Spleen (tissue), 11 donors: ENCODE measurements around the gene RP9. TPM values are rescaled to one million over a fixed set of nuclear protein-coding genes. Genes with fewer than 3 reads are reported as not detected.
A peak's percentile ranks its signal among the peaks of the same experiment; 100 is the strongest.

Experiments used
- DNase-seq: peaks from one replicate; pipeline ENCODE4 v3.0.0-alpha.2; 2020
- H3K27ac ChIP-seq, 8 donors: fragments of 200-600 bp; sonication (generic) in 7 of 8; 1 replicate in 4 of 8; 2 replicates in 4 of 8; pipeline versions ENCODE4 v1.5.0 to v1.8.0; 2016 to 2021; ENCODE audit warnings: inconsistent platforms in 4 of 8, mild to moderate bottlenecking in 4 of 8, moderate library complexity in 1 of 8
- H3K27me3 ChIP-seq, 7 donors: fragments of 200-600 bp; sonication (generic) in 6 of 7; replicated peaks in 1 of 7; 1 replicate in 4 of 7; 2 replicates in 3 of 7; pipeline versions ENCODE4 v1.5.0 to v1.8.0; 2016 to 2021; ENCODE audit warnings: inconsistent platforms in 3 of 7, mild to moderate bottlenecking in 1 of 7
- H3K36me3 ChIP-seq, 6 donors: fragments of 200-600 bp; sonication (generic) in 5 of 6; 1 replicate in 4 of 6; 2 replicates in 2 of 6; pipeline versions ENCODE4 v1.5.0 to v1.8.0; 2016 to 2021; ENCODE audit warnings: inconsistent platforms in 2 of 6
- H3K4me1 ChIP-seq, 6 donors: fragments of 200-600 bp; sonication (generic) in 5 of 6; 1 replicate in 3 of 6; 2 replicates in 3 of 6; pipeline versions ENCODE4 v1.5.0 to v1.8.0; 2016 to 2021; ENCODE audit warnings: inconsistent platforms in 3 of 6
- H3K4me3 ChIP-seq, 8 donors: fragments of 200-600 bp; sonication (generic) in 7 of 8; 1 replicate in 4 of 8; 2 replicates in 4 of 8; pipeline versions ENCODE4 v1.5.0 to v1.8.0; 2016 to 2021; ENCODE audit warnings: inconsistent platforms in 4 of 8, mild to moderate bottlenecking in 4 of 8, moderate library complexity in 2 of 8
- H3K9me3 ChIP-seq, 8 donors: fragments of 200-600 bp; sonication (generic) in 7 of 8; 1 replicate in 4 of 8; 2 replicates in 4 of 8; pipeline versions ENCODE4 v1.5.0 to v1.8.0; 2016 to 2021; ENCODE audit warnings: inconsistent platforms in 4 of 8
- POLR2A ChIP-seq, 3 donors: fragments of 450-650 bp; IDR thresholded peaks; one replicate each; pipeline ENCODE4 v1.5.1; 2017; ENCODE audit warnings: antibody characterized with exemption in 3 of 3, mild to moderate bottlenecking in 1 of 3
- POLR2AphosphoS5 ChIP-seq, 3 donors: sonication (generic); formaldehyde crosslinking; IDR thresholded peaks; one replicate each; pipeline ENCODE4 v1.5.1; 2017; ENCODE audit warnings: antibody characterized with exemption in 3 of 3
- WGBS, 5 donors: extraction: QIAGEN DNeasy Blood & Tissue Kit in 3 of 5; methylation state at CpG; one replicate each; pipeline versions ENCODE4 v1.1.5 to v1.1.7; 2013 to 2018; 5-methylcytosine and 5-hydroxymethylcytosine counted together
- intact Hi-C: fragments of 100-400 bp; cut with DNase I; formaldehyde crosslinking; loops from one replicate; pipeline ENCODE4 v1.15.0; 2023; ENCODE audit warnings: low total_unique reads
- polyA plus RNA-seq, 3 donors: library from polyadenylated mRNA; stranded (reverse); fragments of 200-250 nt; gene quantifications; one replicate each; pipeline ENCODE4 v1.2.1, GENCODE V29; 2013
- total RNA-seq, 7 donors: library from RNA; depleted of rRNA in 3 of 7; stranded (reverse); fragments of >200 nt in 3 of 7; fragmentation: NEBNext Ultra II Directional in 4 of 7; extraction: Animal tissue kit (Norgen Biotek cat#: 25700) in 4 of 7; gene quantifications; one replicate each; pipeline versions ENCODE4 v1.1.0 to v1.2.1, GENCODE V29; 2016 to 2021
- TF ChIP-seq, protein P1 (sequence below), 11 experiments: fragments of 200-600 bp in 7 of 11; fragments of 450-650 bp in 4 of 11; sonication (generic) in 4 of 11; IDR thresholded peaks in 8 of 11; conservative IDR thresholded peaks in 3 of 11; 1 replicate in 7 of 11; 2 replicates in 4 of 11; pipeline versions ENCODE4 v1.4.0 to v1.8.0; 2016 to 2021; ENCODE audit warnings: antibody characterized with exemption in 11 of 11, inconsistent platforms in 4 of 11, mild to moderate bottlenecking in 1 of 11
- donor health status: healthy with polysubstance abuse.
- donor health status: DM: no; HTN: no; CAD: no; lungs with moderate emphysema.
- donor health status: DM: no; HTN: no; CAD: no.
- donor health status: Bipolar disorder and iron deficiency.
- donor health status: healthy.
- donor health status: DM: no; HTN: no; CAD: no.
- donor health status: DM: yes; HTN: yes; CAD: no.

Gene RP9
- total and polyA plus RNA-seq, 10 donors, result 12.6 to 48.1 (median 20.5) TPM

DNA sequence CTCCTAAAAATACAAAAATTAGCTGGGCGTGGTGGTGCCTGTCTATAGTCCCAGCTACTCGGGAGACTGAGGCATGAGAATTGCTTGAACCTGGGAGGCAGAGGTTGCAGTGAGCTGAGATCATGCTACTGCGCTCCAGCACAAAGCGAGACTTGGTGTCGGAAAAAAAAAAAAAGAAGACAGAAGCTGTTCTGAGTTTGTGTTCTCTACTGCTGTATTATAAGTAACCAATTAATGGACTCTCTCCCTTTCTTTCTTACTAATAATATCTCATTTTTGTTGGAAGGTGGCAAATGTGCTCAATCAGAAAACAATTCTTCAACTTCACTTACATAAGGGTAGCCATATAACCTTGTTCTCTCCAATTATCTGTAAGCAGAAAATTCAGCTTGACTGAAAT lies 54.0 kb downstream of the RP9 start:
- TF ChIP-seq, protein P1, sequence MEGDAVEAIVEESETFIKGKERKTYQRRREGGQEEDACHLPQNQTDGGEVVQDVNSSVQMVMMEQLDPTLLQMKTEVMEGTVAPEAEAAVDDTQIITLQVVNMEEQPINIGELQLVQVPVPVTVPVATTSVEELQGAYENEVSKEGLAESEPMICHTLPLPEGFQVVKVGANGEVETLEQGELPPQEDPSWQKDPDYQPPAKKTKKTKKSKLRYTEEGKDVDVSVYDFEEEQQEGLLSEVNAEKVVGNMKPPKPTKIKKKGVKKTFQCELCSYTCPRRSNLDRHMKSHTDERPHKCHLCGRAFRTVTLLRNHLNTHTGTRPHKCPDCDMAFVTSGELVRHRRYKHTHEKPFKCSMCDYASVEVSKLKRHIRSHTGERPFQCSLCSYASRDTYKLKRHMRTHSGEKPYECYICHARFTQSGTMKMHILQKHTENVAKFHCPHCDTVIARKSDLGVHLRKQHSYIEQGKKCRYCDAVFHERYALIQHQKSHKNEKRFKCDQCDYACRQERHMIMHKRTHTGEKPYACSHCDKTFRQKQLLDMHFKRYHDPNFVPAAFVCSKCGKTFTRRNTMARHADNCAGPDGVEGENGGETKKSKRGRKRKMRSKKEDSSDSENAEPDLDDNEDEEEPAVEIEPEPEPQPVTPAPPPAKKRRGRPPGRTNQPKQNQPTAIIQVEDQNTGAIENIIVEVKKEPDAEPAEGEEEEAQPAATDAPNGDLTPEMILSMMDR (IDR thresholded peaks at IDR 0.05 in 8 of 11, conservative IDR thresholded peaks at IDR 0.05 in 3 of 11), result no peak
- TF ChIP-seq POLR2AphosphoS5 (IDR thresholded peaks at IDR 0.05), result no peak
- no peak for TF ChIP-seq POLR2A (IDR thresholded peaks at IDR 0.05)
- no peaks in the 10 kb centered on the region for H3K27me3 ChIP-seq
- H3K9me3 ChIP-seq, result no peaks in the 10 kb centered on the region
- 95 to 98% (median 96%) methylated on average over 5 of the region's 5 CpGs for WGBS, 5 donors
- H3K4me1 ChIP-seq, result peaks cover 26 to 97% (median 62%) of the 10 kb centered on the region in 6 donors
- no peak overlapping the region for H3K4me3 ChIP-seq
- H3K27ac ChIP-seq, result peak overlapping the region in 3 of 8 donors; percentile 68 to 94 (median 71)
- intact Hi-C loops, result no loop called here
- DNase-seq, result no peak
- H3K36me3 ChIP-seq, result peaks cover 0 to 16% (median 0%) of the 10 kb centered on the region in 6 donors

DNA sequence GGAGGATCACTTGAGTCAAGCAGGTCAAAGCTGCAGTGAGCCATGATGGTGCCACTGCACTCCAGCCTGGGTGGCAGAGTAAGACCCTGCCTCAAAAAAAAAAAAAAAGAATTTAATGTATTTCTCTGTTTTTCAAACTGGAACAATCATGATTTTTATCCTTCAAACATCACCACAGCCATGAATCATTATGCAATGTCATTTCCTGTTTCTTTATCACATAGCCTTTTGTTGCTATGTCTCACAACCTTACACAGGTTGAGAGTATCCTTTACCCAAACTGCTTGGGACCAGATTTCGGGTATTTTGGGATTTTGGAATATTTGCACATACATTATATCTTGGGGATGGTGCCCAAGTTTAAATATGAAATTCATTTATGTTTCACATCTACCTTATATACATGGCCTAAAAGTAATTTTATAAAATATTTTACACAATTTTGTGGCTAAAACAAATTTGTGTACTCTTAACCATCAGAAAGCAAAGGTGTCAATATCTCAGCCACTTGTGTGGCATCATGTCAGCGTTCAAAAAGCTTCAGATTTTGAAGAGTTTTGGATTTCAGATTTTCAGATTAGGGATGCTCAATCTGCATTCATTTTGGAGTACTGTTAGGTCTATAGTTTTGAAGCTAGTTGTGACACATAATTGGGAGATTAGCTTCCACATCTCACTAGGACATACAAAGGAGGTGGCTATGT lies 54.8 kb downstream of the RP9 start:
- WGBS, 5 donors, result 46 to 69% (median 55%) methylated on average over 2 of the region's 2 CpGs
- no peak overlapping the region for H3K4me3 ChIP-seq
- peak overlapping the region; percentile 2 to 94 (median 62) for H3K27ac ChIP-seq
- peaks cover 0 to 9% (median 0%) of the 10 kb centered on the region in 6 donors for H3K36me3 ChIP-seq
- TF ChIP-seq POLR2AphosphoS5 (IDR thresholded peaks at IDR 0.05), result no peak
- TF ChIP-seq, protein P1 (IDR thresholded peaks at IDR 0.05 in 8 of 11, conservative IDR thresholded peaks at IDR 0.05 in 3 of 11), result no peak
- no peak for TF ChIP-seq POLR2A (IDR thresholded peaks at IDR 0.05)
- no peak for DNase-seq
- H3K4me1 ChIP-seq, result peaks cover 28 to 97% (median 62%) of the 10 kb centered on the region in 6 donors
- H3K9me3 ChIP-seq, result no peaks in the 10 kb centered on the region
- intact Hi-C loops, result no loop called here
- H3K27me3 ChIP-seq, result no peaks in the 10 kb centered on the region

DNA sequence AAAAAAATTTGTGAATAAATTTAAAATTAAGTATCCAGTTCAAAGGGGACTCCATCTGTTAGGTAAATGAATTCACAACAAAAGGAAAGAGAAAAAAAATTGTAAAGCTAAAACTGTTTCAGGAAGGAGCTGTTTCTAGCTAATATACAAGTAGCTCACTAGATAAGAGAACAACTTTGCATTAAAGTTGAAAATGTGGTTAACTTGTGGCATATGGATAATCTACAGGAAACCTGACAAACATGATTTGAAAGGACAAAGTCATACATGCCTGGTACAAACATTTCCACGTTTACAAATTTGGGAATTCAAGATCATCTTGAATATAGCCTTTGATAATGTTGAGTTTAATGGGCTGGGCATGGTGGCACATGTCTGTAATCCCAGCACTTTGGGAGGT lies 55.5 kb downstream of the RP9 start:
- intact Hi-C loops, result no loop called here
- no peak for DNase-seq
- no peaks in the 10 kb centered on the region for H3K9me3 ChIP-seq
- peaks cover 0 to 9% (median 0%) of the 10 kb centered on the region in 6 donors for H3K36me3 ChIP-seq
- H3K4me1 ChIP-seq, result peaks cover 23 to 97% (median 61%) of the 10 kb centered on the region in 6 donors
- no peaks in the 10 kb centered on the region for H3K27me3 ChIP-seq
- H3K4me3 ChIP-seq, result no peak overlapping the region
- peak overlapping the region in 6 of 8 donors; percentile 47 to 94 (median 68) for H3K27ac ChIP-seq
- WGBS, 5 donors, result 9 to 25% (median 23%) methylated on average over 1 of the region's 1 CpG
- TF ChIP-seq POLR2AphosphoS5 (IDR thresholded peaks at IDR 0.05) (no peak), POLR2A (IDR thresholded peaks at IDR 0.05) (no peak)
- TF ChIP-seq, protein P1 (IDR thresholded peaks at IDR 0.05 in 8 of 11, conservative IDR thresholded peaks at IDR 0.05 in 3 of 11), result no peak

DNA sequence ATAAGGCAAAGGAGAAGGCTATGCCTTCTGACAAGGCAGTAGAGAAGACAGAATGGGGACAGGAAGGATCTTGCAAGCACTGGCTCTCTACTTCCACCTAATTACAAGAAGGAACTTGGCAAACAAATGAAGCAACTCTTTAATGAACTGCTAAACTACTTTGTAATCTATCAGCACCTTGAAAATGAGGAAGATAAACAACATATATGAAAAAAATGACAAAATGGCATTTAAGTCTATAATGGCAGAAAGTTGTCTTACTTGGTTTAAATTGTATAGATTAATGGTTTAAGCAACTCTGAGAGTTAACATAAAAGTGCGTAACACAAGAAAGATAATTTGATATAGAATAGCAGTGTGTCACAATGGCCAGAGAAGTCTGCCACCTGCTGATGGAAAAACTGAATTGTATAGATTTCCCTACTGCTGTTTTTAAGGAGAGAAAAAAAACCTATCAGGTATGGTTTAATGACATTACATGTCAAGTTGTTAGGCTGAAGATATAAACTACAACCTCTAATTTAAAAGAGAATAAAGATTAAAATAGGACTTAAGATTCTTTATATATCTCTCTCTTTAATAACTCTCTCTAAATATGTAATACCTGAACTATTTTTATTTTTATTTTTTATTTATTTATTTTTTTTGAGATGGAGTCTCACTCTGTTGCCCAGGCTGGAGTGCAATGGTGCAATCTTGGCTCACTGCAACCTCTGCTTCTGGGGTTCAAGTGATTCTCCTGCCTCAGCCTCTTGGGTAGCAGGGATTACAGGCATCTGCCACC lies 58.5 kb downstream of the RP9 start:
- no peaks in the 10 kb centered on the region for H3K27me3 ChIP-seq
- H3K4me1 ChIP-seq, result peaks cover 23 to 99% (median 75%) of the 10 kb centered on the region in 6 donors
- H3K9me3 ChIP-seq, result no peaks in the 10 kb centered on the region
- TF ChIP-seq, protein P1 (IDR thresholded peaks at IDR 0.05 in 8 of 11, conservative IDR thresholded peaks at IDR 0.05 in 3 of 11), result peak in 10 of 11 experiments; percentile 29 to 75 (median 64)
- TF ChIP-seq POLR2A (IDR thresholded peaks at IDR 0.05), result no peak
- H3K36me3 ChIP-seq, result no peaks in the 10 kb centered on the region
- DNase-seq, result no peak
- WGBS, 5 donors, result 0 to 18% (median 0%) methylated on average over 1 of the region's 1 CpG
- intact Hi-C loops, result no loop called here
- H3K4me3 ChIP-seq, result peak overlapping the region in 4 of 8 donors; percentile 12 to 48 (median 18)
- H3K27ac ChIP-seq, result peak overlapping the region; percentile 62 to 94 (median 84)
